ENCODE results near the gene PAX8.

DNA sequence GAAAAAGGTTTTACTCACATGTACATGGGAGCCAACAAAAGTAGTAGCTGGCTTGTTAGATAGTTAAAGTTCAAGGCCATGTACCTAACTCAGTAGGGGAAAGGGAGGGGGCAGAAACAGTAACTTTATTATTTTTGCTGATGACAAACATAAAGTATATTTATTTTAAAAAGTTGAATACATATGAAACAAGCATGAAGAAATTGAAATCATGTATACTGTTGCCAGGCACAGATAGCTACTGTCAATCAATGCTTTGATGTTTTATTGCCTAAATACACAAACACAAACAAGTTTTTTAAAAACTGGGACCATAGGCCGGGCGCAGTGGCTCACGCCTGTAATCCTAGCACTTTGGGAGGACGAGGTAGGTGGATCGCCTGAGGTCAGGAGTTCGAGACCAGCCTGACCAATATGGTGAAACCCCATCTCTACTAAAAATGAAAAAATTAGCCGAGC lies 112.5 kb downstream of the PAX8 start:
- no peak for TF ChIP-seq POLR2AphosphoS5 (IDR thresholded peaks at IDR 0.05; ENCODE audit: low read depth)
- TF ChIP-seq ZNF331 (CRISPR knock-in tag; IDR thresholded peaks at IDR 0.05; ENCODE audit: low read depth) = no peak
- TF ChIP-seq, protein P1, sequence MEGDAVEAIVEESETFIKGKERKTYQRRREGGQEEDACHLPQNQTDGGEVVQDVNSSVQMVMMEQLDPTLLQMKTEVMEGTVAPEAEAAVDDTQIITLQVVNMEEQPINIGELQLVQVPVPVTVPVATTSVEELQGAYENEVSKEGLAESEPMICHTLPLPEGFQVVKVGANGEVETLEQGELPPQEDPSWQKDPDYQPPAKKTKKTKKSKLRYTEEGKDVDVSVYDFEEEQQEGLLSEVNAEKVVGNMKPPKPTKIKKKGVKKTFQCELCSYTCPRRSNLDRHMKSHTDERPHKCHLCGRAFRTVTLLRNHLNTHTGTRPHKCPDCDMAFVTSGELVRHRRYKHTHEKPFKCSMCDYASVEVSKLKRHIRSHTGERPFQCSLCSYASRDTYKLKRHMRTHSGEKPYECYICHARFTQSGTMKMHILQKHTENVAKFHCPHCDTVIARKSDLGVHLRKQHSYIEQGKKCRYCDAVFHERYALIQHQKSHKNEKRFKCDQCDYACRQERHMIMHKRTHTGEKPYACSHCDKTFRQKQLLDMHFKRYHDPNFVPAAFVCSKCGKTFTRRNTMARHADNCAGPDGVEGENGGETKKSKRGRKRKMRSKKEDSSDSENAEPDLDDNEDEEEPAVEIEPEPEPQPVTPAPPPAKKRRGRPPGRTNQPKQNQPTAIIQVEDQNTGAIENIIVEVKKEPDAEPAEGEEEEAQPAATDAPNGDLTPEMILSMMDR (conservative IDR thresholded peaks at IDR 0.05; ENCODE audit: low read depth in 2 of 2) = no peak
- no peak for TF ChIP-seq EZH2 (IDR thresholded peaks at IDR 0.05; ENCODE audit: low read depth, unreplicated experiment)
- TF ChIP-seq EZH2phosphoT487 (IDR thresholded peaks at IDR 0.05; ENCODE audit: unreplicated experiment) = no peak
- TF ChIP-seq JUNB (IDR thresholded peaks at IDR 0.05; ENCODE audit: unreplicated experiment) = no peak

All from GM23338 (cell line).